SKM-1 treated with dmso at 0.1 percent for 144 hours (cell line): ENCODE measurements around the gene ZFAND3.

Experiments
- DNase-seq: peaks from one replicate; lab custom pipeline; 2025; ENCODE audit not compliant: unreplicated experiment; lab: John Stamatoyannopoulos, UW

ZFAND3 gene

GRCh38 chr6:37819177-37819801 is at the start of gene ZFAND3:
ZFAND3 (plus strand) TSS chr6:37819727; CDS start chr6:37819946, 219 bp downstream.
- peak; percentile 94 for DNase-seq

GRCh38 chr6:37774028-37774680 is 45.4 kb upstream of the ZFAND3 start:
- DNase-seq: no peak

GRCh38 chr6:37776566-37776965 is 43.0 kb upstream of the ZFAND3 start:
- DNase-seq: no peak

GRCh38 chr6:37777272-37777834 is 42.2 kb upstream of the ZFAND3 start:
- no peak for DNase-seq

- no peak for DNase-seq
Measured at GRCh38 chr6:37779111-37779800, 40.3 kb upstream of the ZFAND3 start.

GRCh38 chr6:37779902-37780628 is 39.5 kb upstream of the ZFAND3 start:
- no peak for DNase-seq

GRCh38 chr6:37781788-37782187 is 37.7 kb upstream of the ZFAND3 start:
- no peak for DNase-seq

GRCh38 chr6:37783025-37783855 is 36.3 kb upstream of the ZFAND3 start:
- no peak for DNase-seq

- DNase-seq: no peak
Measured at GRCh38 chr6:37783856-37784584, 35.5 kb upstream of the ZFAND3 start.

- DNase-seq: no peak
Measured at GRCh38 chr6:37784585-37784967, 35.0 kb upstream of the ZFAND3 start.

- no peak for DNase-seq
Measured at GRCh38 chr6:37785002-37785662, 34.4 kb upstream of the ZFAND3 start.

GRCh38 chr6:37785663-37786270 is 33.8 kb upstream of the ZFAND3 start:
- DNase-seq: no peak

- DNase-seq: no peak
Measured at GRCh38 chr6:37787216-37787615, 32.3 kb upstream of the ZFAND3 start.

- DNase-seq: no peak
Measured at GRCh38 chr6:37788259-37788658, 31.3 kb upstream of the ZFAND3 start.

- DNase-seq: peak; percentile 95
Measured at GRCh38 chr6:37791156-37791919, 28.2 kb upstream of the ZFAND3 start.

GRCh38 chr6:37792457-37793033 is 27.0 kb upstream of the ZFAND3 start:
- no peak for DNase-seq

GRCh38 chr6:37793067-37793466 is 26.5 kb upstream of the ZFAND3 start:
- DNase-seq: no peak

- DNase-seq: no peak
Measured at GRCh38 chr6:37794825-37795224, 24.7 kb upstream of the ZFAND3 start.
